GM12865 (cell line): Measurements from ENCODE around the gene CDHR3.
"Not testable (repeated sequence)": the region's sequence is repeated elsewhere in the genome, so short reads cannot be mapped to it uniquely, and the experiment has no call there.

Experiments
- DNase-seq: peaks from one replicate; pipeline ENCODE4 v3.0.0; 2010; ENCODE audit warnings: low read depth
- H3K4me3 ChIP-seq: 2 replicates; pipeline ENCODE4 v1.5.1; 2011; ENCODE audit warnings: mild to moderate bottlenecking, low read depth, low read length, control low read depth
- CTCF ChIP-seq: IDR thresholded peaks from 2 replicates; pipeline ENCODE4 v1.5.1; 2011; ENCODE audit warnings: low read length, control low read depth, low read depth, inconsistent platforms; ENCODE audit not compliant: insufficient read depth; ENCODE audit errors: missing control alignments

Gene CDHR3

GRCh38 chr7:106006906-106007305, 43.8 kb downstream of the CDHR3 start:
- TF ChIP-seq CTCF: no peak
- DNase-seq: no peak
- no peak overlapping the region for H3K4me3 ChIP-seq

GRCh38 chr7:106007796-106008195, 44.7 kb downstream of the CDHR3 start:
- H3K4me3 ChIP-seq, DNase-seq: not testable (repeated sequence)

DNA sequence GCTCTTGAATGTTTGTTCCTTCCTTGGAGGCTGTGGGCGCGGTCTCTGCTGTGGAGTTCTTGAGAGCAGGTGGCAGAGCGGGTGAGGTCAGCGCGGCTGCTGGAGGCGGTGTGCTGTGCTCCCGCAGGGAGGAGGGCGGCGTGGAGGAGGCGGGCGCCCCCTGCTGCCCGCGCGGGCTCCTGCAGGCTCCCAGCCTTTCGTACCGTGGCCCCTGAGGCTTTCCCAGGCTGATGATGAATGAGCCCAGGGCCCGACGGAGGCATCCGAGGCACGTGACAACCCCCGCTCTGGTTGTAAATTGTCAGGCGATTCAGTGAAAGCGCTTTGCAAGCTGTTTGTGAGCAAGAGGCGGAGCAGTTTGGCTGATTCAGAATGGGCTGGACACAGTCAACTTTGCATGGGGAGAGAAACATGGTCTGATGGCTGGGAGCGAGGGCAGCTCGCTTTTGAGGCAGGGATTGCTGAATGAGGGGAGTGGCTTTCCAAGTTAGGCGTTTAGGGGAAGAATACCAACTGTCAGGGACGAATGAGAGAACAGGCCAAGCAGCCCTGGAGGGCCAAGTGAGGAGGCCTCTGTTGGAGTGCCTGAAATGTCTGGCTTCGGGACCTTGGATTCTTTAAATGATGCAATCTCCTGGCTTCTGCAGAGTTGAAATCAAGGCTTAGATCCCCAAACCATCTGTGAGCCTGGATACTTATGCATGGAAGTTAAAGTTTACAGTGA, 46.6 kb downstream of the CDHR3 start:
- peak; percentile 63 for DNase-seq
- H3K4me3 ChIP-seq: no peak overlapping the region
- TF ChIP-seq CTCF: peak; percentile 84

DNA sequence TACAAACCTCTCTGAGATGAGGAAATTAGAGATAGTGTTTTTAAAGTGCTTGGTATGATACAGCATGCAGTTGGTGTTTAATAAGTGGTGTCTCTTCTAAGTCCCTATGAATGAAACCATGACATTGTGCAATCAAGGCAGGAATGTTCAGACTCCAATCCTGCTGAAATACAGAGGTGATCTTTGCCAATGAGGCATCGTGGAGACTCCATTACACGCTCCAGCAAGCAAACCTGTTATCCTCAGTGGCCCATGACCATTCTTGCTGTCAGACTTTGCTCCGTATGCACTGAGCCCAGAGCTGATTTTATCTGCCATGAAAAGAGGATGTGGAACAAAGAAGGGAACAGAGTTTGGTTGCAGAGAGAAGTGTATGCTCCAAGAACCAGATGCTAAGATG, 47.3 kb downstream of the CDHR3 start:
- TF ChIP-seq CTCF: no peak
- DNase-seq: no peak
- no peak overlapping the region for H3K4me3 ChIP-seq

- DNase-seq: no peak
- H3K4me3 ChIP-seq: no peak overlapping the region
- no peak for TF ChIP-seq CTCF
These were observed 47.8 kb downstream of the CDHR3 start for GRCh38 chr7:106010866-106011265.

GRCh38 chr7:106012184-106012583, 49.1 kb downstream of the CDHR3 start:
- TF ChIP-seq CTCF: no peak
- no peak overlapping the region for H3K4me3 ChIP-seq
- DNase-seq: no peak

GRCh38 chr7:106012935-106013439, 49.9 kb downstream of the CDHR3 start:
- no peak for TF ChIP-seq CTCF
- H3K4me3 ChIP-seq: no peak overlapping the region

More at GRCh38 chr7:106012935-106013439, 49.9 kb downstream of the CDHR3 start:
- DNase-seq: no peak
